ENCODE results near the gene KCTD15.

The KCTD15 gene

GRCh38 chr19:33859016-33859415 lies 62.3 kb downstream of the KCTD15 start:
- DNase-seq (ENCODE audit: low read depth in 2 of 2) = no peak

- DNase-seq (ENCODE audit: low read depth in 2 of 2) = no peak
Observed at GRCh38 chr19:33860312-33861090, 63.8 kb downstream of the KCTD15 start.

GRCh38 chr19:33861950-33862349 lies 65.3 kb downstream of the KCTD15 start:
- DNase-seq (ENCODE audit: low read depth in 2 of 2) = no peak

- no peak for DNase-seq (ENCODE audit: low read depth in 2 of 2)
Observed at GRCh38 chr19:33862981-33863380, 66.3 kb downstream of the KCTD15 start.

- no peak for DNase-seq (ENCODE audit: low read depth in 2 of 2)
Observed at GRCh38 chr19:33863436-33863835, 66.8 kb downstream of the KCTD15 start.

- no peak for DNase-seq (ENCODE audit: low read depth in 2 of 2)
Observed at GRCh38 chr19:33864311-33864850, 67.7 kb downstream of the KCTD15 start.

GRCh38 chr19:33865306-33865705 lies 68.6 kb downstream of the KCTD15 start:
- no peak for DNase-seq (ENCODE audit: low read depth in 2 of 2)

All from stimulated activated CD8-positive, alpha-beta memory T cell treated with anti-CD3 and anti-CD28 coated beads, Interleukin-2, amount 100 ng/mL, for 48 hours (primary cell).